Keratinocyte (primary cell): ENCODE results near the gene SYNDIG1.

Experiments
- EZH2 ChIP-seq: IDR thresholded peaks from one replicate; pipeline ENCODE4 v1.6.1; 2012; ENCODE audit warnings: inconsistent platforms, mild to moderate bottlenecking, low read length, moderate library complexity
- TF ChIP-seq, protein P1 (sequence below), 3 experiments: IDR thresholded peaks in 1 of 3; conservative IDR thresholded peaks in 1 of 3; optimal IDR thresholded peaks in 1 of 3; 2 replicates in 2 of 3; 3 replicates in 1 of 3; pipeline versions ENCODE3 to v1.5.1; 2011; ENCODE audit warnings: low read length in 3 of 3, mild to moderate bottlenecking in 3 of 3, moderate library complexity in 2 of 3, control low read depth in 1 of 3, inconsistent platforms in 1 of 3; ENCODE audit not compliant: insufficient read depth in 2 of 3; ENCODE audit errors: extremely low read depth in 1 of 3

DNA sequence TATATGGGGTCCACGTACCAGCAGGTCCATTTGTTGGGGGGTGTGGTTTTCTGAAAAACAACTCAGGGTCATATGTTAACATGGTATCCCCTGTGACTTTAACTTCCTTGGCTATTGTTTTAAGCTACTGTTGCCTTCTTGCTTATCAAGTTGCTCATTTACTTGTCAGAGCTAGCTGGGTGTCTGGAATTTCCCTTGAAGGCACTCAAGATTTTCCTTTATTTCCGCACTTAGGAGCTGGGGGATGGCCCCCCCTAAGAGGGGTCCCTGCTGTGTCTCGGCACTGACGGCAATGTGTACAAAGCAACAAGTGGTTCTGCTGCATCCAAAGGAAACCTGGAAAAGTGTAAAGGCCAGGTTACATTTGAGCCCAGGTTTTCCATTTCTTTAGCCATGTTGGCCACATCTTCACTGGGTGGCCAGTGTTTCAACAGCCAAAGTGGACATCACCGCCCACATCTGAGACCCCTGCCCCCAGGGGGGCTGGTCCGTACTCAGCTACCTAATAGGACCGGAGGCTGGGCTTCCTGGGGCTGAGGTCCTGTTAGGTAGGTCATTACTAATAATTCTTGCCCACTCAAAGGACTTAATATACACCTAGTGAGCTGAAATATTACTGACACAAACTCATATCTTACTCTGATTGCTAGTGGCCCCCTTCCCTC lies 24.8 kb upstream of the SYNDIG1 start:
- TF ChIP-seq, protein P1, sequence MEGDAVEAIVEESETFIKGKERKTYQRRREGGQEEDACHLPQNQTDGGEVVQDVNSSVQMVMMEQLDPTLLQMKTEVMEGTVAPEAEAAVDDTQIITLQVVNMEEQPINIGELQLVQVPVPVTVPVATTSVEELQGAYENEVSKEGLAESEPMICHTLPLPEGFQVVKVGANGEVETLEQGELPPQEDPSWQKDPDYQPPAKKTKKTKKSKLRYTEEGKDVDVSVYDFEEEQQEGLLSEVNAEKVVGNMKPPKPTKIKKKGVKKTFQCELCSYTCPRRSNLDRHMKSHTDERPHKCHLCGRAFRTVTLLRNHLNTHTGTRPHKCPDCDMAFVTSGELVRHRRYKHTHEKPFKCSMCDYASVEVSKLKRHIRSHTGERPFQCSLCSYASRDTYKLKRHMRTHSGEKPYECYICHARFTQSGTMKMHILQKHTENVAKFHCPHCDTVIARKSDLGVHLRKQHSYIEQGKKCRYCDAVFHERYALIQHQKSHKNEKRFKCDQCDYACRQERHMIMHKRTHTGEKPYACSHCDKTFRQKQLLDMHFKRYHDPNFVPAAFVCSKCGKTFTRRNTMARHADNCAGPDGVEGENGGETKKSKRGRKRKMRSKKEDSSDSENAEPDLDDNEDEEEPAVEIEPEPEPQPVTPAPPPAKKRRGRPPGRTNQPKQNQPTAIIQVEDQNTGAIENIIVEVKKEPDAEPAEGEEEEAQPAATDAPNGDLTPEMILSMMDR (optimal IDR thresholded peaks at IDR 0.05 in 1 of 3, IDR thresholded peaks at IDR 0.05 in 1 of 3, conservative IDR thresholded peaks at IDR 0.05 in 1 of 3; ENCODE audit: extremely low read depth in 1 of 3, insufficient read depth in 2 of 3, low read length in 3 of 3): no peak
- TF ChIP-seq EZH2: no peak
